ENCODE results near the gene CHRNB4.

The CHRNB4 gene

DNA sequence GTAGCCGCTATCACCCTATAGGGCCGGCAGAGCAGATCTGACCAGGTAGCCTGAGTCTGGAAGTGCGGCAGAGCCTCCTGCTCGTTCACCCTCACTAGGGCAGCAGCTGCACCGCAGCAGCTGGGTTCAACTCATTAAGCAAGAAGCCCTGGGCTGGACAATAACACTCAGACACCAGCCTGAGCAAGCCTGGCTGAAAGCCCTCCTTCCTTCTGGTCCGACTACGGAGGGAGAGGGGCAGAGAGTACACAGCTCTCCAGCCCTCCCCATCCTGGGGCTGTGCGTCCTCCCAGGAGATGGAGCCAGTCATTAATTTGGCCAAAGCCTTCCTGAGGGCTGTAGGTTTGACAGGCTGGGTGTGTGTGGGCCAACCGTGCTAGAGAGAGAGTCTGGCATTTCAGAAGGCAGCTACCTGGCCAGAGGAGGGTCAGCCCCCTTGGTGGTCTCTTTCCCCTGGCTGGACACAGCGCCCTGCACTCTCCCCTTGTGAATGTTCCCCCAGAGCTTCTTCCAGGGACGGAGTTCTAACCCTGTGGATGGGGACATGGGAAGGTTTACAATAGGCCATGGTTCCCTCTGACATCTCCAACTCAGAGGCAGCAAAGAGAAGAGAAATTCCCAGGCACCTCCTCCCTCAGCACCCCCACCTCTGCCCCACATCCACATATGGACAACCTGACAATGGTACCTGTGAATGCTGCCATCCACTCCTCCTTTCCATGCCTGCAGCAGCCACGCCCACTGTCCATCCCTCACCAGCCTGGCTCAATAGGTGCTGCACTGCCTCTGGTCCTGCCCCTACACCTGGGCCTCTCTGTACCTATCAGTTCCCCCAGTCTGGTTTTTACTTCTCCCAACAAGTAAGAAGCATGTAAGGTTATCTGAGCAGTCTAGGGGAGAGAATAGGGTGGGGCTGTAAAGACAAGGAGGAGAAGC is 6.5 kb downstream of the CHRNB4 start:
- TF ChIP-seq, protein P1, sequence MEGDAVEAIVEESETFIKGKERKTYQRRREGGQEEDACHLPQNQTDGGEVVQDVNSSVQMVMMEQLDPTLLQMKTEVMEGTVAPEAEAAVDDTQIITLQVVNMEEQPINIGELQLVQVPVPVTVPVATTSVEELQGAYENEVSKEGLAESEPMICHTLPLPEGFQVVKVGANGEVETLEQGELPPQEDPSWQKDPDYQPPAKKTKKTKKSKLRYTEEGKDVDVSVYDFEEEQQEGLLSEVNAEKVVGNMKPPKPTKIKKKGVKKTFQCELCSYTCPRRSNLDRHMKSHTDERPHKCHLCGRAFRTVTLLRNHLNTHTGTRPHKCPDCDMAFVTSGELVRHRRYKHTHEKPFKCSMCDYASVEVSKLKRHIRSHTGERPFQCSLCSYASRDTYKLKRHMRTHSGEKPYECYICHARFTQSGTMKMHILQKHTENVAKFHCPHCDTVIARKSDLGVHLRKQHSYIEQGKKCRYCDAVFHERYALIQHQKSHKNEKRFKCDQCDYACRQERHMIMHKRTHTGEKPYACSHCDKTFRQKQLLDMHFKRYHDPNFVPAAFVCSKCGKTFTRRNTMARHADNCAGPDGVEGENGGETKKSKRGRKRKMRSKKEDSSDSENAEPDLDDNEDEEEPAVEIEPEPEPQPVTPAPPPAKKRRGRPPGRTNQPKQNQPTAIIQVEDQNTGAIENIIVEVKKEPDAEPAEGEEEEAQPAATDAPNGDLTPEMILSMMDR (IDR thresholded peaks at IDR 0.05; ENCODE audit: low read depth, low read length, missing control alignments) = no peak
- no peak overlapping the region for H3K4me3 ChIP-seq (replicated peaks; ENCODE audit: low read depth, low read length)

DNA sequence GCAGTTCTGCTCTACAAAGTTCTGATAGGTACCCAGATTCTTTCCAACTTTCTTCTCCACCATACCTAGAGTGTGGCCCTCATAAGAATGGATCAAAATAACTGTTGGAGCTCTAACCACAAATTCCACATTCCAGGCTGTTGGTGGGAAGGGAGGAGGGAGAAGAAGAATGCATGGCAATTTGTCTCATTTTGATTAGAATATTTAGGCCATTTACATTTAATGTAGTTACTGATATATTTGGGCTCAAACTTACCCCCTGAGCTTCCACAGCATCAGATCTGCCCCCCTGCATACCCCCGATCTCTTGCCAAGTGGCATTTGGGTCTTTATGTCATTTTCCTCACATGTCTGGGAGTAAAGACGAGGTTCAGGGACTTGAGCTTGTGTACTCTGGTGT is 7.7 kb downstream of the CHRNB4 start:
- TF ChIP-seq, protein P1 (IDR thresholded peaks at IDR 0.05; ENCODE audit: low read depth, low read length, missing control alignments) = no peak
- no peak for DNase-seq (ENCODE audit: extremely low read depth, low read depth)
- no peak overlapping the region for H3K4me3 ChIP-seq (replicated peaks; ENCODE audit: low read depth, low read length)

More for the DNA sequence above, 6.5 kb downstream of the CHRNB4 start:
- DNase-seq (ENCODE audit: extremely low read depth, low read depth) = no peak

DNA sequence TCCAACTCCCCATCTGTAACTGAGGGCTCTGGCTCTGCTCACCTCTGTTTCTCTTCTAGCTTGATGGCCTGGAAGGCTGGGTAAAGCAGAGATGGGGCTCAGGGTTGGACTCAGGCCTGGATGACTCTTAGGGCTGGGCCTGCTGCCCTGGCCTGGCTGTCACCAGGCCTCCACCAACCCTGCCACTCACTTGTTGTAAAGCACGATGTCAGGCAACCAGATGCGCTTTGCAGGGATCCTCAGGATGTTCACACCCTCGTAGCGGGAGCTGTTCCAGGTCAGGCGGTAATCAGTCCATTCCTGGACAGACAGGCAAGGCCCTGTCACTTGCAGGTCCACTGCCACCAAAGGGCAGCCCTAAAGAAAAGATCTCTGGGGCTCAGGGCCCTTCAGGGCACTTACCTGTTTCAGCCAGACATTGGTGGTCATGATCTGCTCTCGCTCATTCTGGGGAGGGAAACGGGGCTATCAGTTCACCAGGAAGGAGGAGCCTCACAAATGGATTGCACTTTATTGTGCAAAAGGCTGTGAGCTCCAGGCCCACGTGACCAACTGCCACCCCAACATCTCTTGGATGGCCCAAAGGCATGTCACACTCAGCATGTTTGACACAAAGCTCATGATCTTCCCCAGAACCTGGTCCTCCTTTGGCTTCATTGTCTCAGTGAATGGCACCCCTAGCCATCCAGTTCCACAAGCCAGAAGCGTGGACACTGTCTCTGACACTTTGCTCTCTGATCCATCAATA is 9.9 kb downstream of the CHRNB4 start:
- H3K4me3 ChIP-seq (replicated peaks; ENCODE audit: low read depth, low read length) = no peak overlapping the region
- DNase-seq (ENCODE audit: extremely low read depth, low read depth) = no peak
- TF ChIP-seq, protein P1 (IDR thresholded peaks at IDR 0.05; ENCODE audit: low read depth, low read length, missing control alignments) = no peak

DNA sequence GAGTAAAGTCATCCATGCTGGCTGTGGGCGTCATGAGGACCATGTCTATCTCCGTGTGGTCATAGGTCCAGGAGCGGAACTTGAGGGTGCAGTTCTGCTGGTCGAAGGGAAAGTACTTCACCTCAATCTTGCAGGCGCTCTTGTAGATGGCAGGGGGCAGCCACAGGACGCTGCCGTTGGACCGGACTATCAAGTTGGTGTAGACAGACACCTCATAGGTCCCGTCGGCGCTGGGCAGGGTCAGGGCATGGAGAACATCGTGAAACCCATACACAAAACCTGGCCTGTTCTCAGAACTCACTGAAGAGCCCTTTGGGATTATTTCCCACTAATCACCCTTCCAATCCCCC is 11.3 kb downstream of the CHRNB4 start:
- TF ChIP-seq, protein P1 (IDR thresholded peaks at IDR 0.05; ENCODE audit: low read depth, low read length, missing control alignments) = no peak
- DNase-seq (ENCODE audit: extremely low read depth, low read depth) = no peak
- no peak overlapping the region for H3K4me3 ChIP-seq (replicated peaks; ENCODE audit: low read depth, low read length)

DNA sequence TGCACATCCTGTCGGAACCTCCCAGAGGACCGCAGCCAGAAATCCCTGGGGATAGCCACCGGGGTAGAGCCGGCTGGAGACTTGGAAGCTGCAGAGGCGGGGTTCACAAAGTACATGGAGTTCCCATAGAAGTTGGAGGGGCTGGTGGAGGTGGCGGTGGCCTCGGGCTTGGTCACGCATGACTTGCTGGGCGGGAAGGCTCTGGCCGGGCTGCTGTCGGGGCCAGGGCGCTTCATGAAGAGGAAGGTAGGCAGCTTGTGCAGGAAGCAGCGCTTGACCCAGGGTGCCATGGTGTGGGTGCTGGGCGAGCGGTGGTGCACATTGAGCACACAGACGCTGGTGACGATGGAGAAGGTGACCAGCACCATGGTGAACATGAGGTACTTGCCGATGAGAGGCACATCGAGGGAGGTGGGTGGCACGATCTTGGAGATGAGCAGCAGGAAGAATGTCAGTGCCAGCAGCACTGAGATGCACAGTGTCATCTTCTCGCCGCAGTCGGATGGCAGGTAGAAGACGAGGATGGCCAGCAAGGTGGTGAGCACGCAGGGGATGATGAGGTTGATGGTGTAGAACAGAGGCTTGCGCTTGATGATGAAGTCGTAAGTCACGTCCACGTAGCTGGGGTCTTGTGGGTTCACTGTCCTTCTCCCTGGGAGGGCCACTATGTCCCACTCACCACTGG is 11.8 kb downstream of the CHRNB4 start:
- no peak overlapping the region for H3K4me3 ChIP-seq (replicated peaks; ENCODE audit: low read depth, low read length)

DNA sequence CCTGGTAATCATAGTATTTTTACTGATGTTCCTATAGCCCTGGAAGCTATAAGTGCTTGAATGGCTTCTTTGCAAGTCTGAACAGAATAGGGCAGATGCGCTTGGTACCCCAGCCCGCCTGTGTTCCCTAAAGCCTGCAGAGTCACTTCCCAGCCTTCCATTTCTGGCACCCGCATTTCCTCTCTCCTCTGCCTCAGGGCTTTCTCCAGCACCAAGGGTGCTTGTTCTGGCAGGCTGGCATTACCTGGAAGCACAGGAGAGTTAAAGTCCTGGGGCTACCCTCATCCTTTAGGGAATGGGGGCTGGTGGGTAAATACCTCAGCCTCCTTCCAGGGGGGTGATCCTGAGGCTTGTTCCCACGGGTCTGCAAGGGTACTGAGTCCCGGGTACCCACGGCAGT is 12.8 kb downstream of the CHRNB4 start:
- TF ChIP-seq, protein P1 (IDR thresholded peaks at IDR 0.05; ENCODE audit: low read depth, low read length, missing control alignments) = no peak
- no peak overlapping the region for H3K4me3 ChIP-seq (replicated peaks; ENCODE audit: low read depth, low read length)
- no peak for DNase-seq (ENCODE audit: extremely low read depth, low read depth)

More for the DNA sequence above, 11.8 kb downstream of the CHRNB4 start:
- TF ChIP-seq, protein P1 (IDR thresholded peaks at IDR 0.05; ENCODE audit: low read depth, low read length, missing control alignments) = no peak
- no peak for DNase-seq (ENCODE audit: extremely low read depth, low read depth)

All from HFF-Myc (cell line).